Kidney tubule cell (primary cell): ENCODE results near the gene ITPR3.

Source experiments
- DNase-seq: peaks from one replicate; pipeline ENCODE4 v3.0.0-alpha.2; 2018; ENCODE audit warnings: low spot score

The ITPR3 gene

DNA sequence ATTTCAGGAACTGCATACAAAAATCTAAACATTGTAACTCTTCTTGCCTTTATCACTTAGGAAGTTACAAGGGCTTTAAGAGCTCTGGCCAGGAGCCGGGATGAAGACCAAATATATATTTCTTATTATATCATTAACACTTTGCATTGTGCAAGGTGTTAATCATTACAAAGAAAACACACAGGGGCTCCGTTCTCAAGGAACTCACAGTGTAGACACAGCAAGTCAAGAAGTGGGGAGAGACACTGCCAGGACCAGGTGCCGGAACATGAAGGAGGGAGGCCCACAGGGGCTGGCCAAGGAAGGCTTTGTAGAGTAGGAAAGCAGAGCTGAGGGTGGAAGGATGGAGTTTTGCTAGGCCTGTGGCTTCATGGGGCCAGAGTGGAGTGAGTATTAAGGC, 17.4 kb downstream of the ITPR3 start:
- no peak for DNase-seq

DNA sequence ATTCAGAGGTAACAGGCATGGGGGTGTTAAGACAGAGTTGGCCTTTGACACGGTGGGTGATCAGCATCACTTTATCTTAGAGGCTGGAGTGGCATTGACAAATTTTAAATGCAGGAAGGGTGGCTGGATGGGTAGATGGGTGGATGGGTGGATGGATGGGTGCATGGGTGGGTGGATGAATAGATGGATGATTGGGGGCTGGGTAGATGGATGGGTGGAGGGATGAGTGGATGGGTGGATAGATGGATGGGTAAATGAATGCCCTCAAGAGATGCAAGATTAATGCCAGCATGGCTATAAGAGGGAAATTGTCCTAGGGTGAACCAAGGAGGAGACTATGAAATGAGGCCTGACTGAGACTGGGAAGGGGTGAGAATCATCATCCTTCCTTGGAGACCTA, 18.4 kb downstream of the ITPR3 start:
- DNase-seq = no peak

DNA sequence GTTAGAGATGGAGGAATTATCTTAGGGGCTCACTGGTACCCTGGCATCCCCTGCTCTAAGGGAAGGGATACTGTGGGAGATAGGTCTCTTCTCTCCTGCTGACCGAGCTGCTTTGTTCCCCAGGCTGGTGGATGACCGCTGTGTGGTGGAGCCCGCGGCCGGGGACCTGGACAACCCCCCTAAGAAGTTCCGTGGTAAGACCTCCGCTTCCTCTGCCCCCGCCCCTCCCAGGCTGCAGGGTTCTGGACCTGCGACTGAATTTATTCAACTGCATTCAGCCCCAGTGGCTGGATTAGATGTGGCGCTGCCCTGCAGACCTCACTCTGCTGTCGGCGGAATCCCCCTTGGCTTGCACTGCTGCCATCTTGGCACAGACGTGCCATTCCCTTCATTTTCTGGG, 19.2 kb downstream of the ITPR3 start:
- DNase-seq = no peak

DNA sequence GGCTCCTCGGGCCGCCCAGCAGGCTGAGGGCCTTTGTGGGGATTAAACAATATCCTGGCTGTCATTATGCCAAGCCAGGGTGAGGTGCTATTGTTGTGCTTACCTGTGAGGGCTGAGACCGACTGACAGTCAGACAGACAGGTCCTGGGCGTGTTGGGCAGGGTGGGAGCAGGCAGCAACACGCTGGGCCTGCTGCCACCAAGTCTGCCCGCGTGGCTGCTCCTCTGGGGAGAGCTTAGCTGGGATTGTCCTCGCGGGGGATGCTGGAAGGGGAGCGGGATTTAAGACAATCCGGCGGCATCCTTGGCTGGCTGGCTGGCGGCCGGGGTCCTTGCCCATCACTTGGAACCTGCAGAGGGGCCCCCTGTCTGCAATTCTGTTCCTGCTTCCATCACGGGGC, 20.0 kb downstream of the ITPR3 start:
- no peak for DNase-seq

DNA sequence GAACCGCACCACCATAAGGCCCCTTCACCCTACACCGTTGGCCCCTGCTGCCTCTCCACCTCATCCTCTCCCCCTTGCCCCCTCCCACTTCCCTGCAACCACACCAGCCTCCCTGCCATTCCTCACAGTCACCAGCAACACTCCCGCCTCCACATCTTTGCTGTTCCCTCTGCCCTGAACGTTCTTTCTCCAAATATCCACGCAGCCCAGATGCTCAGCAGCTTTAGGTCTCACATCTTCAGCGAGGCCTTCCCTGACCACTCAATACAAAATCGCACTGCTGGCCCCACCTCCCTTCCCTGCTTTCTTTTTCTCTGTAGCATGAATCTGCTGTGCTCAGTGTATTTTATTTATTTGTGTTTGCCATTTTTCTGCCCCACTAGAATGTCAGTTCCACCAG, 20.5 kb downstream of the ITPR3 start:
- no peak for DNase-seq

DNA sequence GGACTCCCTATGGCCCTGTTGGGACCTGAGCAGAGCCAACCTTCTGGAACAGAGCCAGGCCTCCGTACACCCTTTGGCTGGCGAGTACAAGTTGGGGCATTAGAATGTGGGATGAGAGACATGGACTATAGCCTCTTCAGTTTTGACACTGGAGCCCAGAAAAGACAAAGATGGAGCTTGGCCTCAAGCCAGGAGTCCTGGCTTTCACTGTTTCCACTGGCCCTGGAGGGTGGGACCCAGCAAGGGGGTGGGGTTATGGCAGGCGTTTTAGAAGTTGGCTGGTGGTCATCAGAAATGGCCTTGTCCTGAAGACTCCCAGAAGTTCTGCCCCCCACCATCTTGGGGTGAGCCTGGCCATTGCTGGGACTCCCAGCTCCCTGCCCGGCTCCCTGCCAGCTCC, 21.8 kb downstream of the ITPR3 start:
- DNase-seq = no peak

DNA sequence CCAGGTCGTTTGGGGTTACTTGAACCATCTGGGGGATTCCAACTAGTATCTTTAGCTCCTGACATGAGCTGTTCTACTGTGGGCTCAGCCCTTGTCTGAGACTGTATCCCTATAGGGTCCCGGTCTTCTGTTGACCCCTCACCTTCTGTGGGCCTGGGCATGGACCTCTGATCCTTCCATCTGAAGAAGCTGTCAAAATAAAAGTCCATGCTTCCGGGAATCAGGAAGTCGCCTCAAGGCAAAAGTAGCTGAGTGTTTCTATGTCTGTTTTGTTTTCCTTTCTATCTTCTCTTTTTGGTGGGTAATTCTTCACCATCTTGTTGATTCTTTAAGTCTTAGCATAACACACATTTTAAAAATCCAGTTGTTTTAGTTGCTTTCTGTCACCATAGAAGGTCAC, 30.3 kb downstream of the ITPR3 start:
- DNase-seq = no peak

DNA sequence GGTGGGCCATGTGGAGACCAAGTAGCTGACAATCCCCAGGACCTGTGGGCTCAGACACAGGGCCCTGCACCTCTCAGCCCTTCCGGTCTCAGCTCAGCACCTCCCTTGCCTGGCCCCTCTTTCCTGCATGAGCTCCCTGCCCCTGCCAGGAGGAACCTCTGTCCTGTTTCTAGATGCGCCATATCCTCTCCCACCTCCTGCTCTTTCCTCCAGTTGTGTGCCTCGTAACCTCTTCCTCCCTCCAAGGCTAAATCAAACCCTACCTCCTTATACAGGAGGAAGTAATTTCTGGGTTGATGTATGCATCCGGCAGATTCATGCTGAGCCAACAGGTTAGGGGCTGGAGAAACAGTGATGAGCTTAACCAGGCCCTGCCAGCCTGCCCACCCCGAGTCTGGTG, 30.9 kb downstream of the ITPR3 start:
- no peak for DNase-seq

DNA sequence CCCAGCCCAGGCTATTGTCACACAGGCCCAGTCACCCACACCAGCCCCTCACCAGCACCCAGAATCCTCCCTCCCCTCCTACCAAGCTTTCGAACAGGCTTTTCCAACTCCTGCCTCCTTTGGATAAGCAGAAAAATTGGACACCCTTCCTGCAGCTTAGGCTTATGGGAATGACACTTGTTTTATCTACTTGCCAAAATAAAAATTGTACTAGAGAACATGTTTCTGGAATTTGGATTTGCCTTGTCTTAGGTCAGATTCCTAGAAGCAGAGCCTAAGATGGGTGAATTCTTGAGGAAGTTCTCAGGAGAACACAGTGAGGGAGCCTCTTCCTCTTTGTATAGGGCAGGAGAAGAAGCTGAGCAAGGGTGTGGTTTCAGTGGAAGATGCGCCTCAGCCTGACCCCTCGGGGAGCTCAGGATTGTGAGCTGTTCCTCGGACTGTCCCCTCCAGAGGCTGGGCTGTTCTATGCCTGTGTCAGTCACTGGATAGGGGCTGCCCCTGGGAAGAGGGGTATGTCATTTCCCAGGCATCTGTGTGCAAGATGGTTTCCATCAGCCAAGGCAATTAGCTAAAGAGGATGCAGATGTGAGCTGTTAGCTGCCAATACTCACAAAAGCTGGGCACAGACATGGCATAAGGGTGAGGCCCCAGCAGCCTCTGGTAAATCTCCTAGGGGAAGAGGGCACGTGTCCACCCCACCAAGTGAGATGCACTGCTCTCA, 33.9 kb downstream of the ITPR3 start:
- no peak for DNase-seq

DNA sequence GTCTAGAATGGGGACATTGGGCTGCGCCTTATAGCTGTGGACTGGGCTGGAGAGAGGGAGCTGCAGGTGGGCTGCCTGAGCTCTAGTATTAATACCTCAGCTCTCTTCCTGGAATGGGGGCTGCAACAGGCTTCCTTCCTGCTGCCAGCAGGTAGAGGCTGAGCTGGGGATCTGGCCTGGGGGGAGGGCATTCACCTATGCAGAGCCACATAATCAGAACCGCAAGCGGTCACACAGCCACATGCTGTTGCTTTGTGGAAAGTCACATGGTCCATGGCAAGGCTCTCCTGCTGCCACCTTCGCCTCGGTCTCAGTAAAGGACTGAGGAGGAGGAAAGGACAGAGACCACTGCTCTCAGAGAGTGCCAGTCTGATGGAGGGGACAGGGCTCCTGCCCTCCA, 35.7 kb downstream of the ITPR3 start:
- no peak for DNase-seq

DNA sequence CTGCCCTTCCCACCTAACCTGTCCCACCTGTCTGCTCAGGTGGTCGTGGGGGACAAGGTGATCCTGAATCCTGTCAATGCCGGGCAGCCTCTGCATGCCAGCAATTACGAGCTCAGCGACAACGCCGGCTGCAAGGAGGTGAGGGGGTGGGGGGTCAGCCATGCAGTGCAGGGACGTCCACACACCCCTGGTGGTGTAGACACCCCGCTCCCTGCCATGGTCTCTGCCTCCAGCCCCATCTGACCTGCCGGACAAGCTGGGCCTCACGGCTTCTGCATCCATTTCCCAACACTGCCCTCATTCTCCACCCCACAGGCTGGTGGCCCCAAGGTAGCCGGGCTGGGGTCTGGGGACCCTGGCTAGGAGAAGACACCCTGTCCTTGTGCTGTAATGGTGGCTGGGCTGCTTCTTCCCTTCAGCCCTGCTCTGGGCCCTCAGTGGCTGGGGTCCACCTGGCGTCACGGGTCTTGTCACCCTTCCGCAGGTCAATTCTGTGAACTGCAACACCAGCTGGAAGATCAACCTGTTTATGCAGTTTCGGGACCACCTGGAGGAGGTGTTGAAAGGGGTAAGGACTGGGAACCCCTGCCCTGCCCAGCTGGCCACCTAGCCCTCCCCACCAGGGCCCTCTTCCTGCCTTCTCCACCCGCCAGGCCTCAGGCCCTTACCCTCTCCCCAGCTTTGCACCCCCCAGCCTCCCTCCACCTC, 38.0 kb downstream of the ITPR3 start:
- DNase-seq = no peak

DNA sequence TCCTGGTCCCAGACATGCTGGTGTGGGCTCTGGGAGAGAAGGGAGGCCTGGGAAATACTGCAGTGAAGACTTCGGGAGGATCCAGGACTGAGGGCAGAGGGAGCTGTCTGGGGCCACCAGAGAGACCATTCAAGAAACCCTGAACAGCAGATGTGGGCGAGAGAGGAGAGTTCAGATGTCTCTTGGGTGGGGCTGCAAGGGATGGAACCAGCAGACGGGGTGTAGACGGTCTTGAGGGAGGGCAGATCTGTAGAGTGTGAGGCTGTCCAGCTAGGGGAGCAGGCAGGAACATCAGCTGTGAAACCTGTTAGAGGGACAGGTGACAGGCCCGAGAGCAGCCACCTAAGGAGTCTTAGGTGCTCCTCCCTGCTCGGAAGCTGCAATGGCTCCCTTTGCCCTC, 38.9 kb downstream of the ITPR3 start:
- no peak for DNase-seq

DNA sequence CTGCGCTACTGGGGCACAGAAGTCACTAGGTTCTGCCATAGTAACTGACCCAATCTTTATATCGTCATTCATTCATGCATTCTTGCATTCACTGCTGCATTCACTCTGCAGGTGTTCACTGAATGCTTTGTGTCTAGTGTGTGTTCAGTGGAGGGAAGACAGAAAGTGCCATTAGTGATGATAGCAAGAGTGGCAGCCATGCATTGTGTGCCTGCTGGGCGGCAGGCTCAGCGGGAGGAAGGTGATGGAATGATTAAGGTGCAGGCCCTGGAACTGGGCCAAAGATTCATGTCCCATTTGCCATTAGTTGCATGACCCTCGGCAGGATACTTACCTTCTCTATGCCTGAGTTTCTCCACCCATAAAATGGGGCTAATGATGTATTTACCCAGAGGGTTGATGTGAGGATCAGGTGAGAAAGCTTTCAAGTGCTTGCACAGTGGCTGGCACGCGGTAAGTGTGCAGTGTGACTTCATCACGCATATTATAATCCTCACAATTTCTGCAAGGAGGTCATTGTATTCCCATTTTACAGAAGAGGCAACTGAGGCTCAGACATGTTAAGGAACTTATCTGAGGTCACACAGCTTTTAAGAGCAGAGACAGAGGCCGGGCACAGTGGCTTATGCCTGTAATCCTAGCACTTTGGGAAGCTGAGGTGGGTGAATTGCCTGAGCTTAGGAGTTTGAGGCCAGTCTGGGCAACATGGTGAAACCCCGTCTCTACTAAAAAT, 40.1 kb downstream of the ITPR3 start:
- no peak for DNase-seq

DNA sequence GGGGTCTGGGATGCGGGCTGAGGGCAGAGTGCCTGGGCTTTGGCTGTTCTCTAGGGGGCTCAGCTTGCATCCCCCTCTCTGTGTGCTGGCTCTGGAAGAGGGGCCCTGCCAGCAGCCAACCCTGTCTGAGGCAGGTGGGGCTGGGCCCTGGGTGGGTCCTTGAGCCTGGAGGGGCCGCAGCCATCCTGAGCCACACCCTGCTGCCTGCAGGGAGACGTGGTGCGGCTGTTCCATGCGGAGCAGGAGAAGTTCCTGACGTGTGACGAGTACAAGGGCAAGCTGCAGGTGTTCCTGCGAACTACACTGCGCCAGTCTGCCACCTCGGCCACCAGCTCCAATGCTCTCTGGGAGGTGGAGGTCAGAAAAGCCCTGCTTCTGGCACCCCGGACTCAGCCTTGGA, 41.2 kb downstream of the ITPR3 start:
- no peak for DNase-seq

DNA sequence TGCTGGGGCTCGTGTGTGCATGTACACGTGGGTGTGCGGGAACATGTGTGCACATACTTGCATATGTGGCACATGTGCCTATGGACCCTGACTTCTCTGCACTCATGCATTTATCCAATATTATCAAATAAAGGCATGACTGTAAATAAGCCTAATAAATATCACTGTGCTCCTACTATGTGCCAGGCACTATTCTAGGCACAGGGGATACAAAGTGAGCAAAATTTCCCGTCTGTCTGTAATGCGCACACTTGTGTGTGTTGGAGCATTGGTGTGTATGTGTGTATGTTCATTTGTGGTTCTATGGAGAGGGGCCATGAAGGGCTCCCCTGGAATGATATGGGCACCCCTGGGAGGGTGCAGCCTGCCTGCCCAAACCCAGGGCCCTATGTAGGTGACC, 41.9 kb downstream of the ITPR3 start:
- DNase-seq = no peak

DNA sequence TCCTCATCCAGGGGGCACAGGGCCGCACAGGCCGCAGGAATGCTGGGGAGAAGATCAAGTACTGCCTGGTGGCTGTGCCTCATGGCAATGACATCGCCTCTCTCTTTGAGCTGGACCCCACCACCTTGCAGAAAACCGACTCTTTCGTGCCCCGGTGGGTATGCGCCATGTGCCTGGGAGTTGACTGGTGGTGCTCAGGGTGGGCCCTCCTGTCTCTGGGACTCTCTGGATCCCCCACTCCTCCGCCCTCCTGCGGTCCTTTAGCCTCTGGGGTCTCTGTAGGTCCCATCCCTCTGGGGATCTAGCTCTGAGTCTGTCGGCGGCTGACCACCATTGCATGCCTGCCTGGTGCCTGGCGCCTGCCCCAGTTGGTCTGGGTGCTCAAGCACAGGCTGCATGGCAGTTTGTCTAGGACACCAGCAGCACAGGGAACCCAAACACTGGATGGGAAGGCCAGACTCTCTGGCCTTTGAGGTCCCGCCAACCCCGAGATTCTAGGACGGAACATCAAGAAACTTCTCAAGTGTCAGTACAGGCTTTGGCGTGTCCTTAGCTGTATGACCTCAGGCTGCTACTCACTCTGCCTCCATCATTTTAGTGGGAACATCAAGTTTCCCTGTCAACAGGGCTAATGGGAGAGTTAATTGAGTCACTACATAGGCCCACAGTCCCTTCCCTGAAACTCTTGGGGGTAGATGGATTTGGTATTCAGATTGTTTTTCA, 42.8 kb downstream of the ITPR3 start:
- no peak for DNase-seq

DNA sequence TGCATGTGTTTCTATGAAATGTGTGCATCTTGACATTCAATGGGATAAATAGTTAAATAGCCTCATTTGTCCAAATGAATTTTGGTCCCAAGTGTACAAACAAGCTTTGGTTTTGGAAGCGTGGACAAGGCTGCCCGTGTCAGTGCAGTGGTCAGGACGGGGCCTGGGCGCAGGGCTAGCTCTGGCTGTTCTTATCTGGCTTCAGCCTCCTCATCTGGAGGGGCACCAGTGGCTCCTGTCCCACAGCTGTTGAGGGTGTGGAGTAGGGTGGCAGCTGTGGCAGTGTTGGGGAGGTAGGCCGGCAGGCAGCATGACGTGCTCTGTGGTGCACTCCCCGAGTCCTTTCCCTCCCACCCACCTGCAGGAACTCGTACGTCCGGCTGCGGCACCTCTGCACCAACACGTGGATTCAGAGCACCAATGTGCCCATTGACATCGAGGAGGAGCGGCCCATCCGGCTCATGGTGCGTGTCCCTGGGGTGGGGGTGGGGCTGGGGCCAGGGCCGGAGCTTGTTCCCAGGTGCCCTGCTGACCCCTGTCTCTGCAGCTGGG, 43.5 kb downstream of the ITPR3 start:
- no peak for DNase-seq

DNA sequence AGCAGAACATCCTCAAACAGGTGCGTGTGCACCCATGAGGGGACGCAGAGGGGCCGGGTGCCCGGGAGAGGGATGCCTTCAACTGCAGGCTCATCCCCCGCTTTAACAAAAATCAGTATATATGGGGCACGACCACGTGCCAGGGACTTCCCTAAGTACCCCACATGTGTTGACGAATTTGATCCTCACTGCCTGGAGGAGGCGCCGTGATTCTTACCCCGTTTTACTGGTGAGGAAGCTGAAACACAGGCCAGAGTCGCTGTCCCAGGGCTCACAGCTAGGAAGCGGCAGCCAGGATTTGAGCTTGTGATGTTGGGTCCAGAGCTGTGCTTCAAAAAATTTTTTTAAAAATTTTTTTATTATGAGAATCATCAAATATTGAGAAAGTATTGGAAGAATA, 44.8 kb downstream of the ITPR3 start:
- no peak for DNase-seq

DNA sequence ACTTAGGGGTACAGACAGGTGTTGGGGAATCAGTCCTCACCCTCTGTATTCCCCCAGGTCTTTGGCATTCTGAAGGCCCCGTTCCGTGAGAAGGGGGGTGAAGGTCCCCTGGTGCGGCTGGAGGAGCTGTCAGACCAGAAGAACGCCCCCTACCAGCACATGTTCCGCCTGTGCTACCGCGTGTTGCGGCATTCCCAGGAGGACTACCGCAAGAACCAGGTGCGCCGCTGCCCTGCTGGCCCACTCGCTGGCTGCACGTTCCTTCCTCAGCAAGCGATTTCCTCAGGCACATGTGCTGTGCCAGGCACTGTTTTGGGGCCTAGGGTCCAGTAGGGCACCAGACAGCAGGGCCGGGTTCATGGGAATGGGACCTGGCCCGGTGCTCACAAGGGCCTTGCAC, 46.0 kb downstream of the ITPR3 start:
- DNase-seq = no peak

DNA sequence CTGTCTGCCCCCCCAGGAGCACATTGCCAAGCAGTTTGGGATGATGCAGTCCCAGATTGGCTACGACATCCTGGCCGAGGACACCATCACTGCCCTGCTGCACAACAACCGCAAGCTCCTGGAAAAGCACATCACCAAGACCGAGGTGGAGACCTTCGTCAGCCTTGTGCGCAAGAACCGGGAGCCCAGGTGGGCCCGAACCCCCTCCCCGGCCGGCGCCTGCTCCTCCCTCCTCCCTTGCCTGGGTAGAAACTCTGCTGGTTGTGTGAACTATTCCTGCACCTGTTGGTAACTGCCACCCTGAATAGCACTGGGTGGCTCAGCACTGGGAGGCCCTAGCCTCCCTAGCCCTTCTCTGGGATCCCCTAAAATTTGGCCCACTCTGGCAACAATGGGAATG, 46.7 kb downstream of the ITPR3 start:
- no peak for DNase-seq

DNA sequence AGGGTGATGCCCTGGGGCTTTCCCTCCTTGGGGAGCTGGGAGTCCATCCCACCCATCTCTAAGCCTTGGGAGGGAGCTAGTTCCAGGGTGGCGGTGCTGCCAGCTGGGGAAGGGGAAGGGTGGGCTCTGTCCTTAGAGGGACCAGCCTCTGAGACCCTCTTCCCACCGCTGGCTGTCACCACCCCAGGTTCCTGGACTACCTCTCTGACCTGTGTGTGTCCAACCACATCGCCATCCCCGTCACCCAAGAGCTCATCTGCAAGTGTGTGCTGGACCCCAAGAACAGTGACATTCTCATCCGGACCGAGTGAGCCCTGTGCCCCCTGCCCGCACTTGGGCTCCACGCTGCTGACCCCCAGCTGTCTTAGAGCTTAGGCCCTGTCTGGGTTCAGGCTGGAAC, 47.2 kb downstream of the ITPR3 start:
- no peak for DNase-seq

DNA sequence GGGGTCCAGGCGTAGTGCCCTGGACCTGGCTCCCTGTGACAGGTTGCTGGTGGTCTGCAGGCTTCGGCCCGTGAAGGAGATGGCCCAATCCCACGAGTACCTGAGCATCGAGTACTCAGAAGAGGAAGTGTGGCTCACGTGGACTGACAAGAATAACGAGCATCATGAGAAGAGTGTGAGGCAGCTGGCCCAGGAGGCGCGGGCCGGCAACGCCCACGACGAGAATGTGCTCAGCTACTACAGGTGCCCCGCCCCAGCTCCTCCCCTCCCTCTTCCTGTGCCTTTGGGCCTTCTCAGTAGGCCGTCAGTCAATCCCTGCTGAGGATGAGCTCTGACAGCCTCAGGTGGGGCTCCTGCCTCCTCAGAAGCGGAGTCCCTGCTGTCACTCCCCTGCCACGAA, 47.8 kb downstream of the ITPR3 start:
- DNase-seq = no peak
